AG09319 (cell line): Measurements from ENCODE around the gene MKNK1.

Experiments
- DNase-seq: peaks from one replicate; pipeline ENCODE4 v3.0.0-alpha.2; 2010; ENCODE audit warnings: low read depth; ENCODE audit errors: extremely low read depth
- CTCF ChIP-seq: IDR thresholded peaks from 2 replicates; pipeline ENCODE4 v1.5.1; 2011; ENCODE audit warnings: low read depth, mild to moderate bottlenecking, inconsistent platforms, low read length, moderate library complexity

Gene MKNK1

GRCh38 chr1:46556822-46557221 lies 47.2 kb downstream of the MKNK1 start:
- no peak for DNase-seq
- no peak; the same call in 1 of the 2 replicates for TF ChIP-seq CTCF

DNA sequence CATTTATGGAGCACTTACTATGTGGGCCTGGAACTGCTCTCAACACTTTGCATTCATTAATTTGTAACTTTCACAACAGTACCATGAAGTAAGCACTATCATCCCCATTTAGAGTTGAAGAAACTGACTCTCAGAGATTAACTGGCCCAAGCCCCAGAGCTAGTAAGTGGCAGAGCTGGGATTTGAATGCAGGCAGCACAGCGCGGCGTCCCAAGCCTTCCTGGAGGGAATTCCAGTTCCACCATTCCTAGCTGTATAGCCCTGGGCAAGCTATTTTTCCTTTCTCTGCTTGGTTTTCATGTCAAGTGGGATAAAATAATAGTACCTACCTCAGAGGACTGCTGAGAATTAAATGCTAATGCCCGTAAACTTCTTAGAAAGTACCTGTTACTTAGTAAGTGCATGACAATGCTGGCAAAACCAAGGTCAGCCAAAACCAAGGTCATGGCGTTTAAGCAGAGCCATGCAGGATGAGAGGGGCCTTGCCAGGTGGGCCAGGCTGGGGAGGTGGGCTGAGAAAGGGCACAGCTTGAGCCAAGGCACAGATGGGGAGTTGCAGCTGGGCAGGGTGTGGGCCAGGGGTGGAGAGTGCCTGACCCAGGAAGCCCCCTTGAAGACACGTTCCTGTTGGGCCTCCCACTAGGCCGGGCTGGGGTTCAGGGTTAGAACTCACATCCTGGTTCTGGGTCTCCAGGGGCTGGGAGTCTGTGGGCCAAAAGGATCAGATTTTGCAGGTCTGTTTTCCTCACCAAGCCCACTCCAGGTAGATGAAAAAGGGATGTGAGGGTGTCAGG lies 48.0 kb downstream of the MKNK1 start:
- DNase-seq = no peak
- no peak for TF ChIP-seq CTCF

GRCh38 chr1:46554597-46555381 lies 49.3 kb downstream of the MKNK1 start:
- TF ChIP-seq CTCF = no peak
- no peak for DNase-seq

- no peak for DNase-seq
- no peak for TF ChIP-seq CTCF
Observed at GRCh38 chr1:46554236-46554596, 49.9 kb downstream of the MKNK1 start.

DNA sequence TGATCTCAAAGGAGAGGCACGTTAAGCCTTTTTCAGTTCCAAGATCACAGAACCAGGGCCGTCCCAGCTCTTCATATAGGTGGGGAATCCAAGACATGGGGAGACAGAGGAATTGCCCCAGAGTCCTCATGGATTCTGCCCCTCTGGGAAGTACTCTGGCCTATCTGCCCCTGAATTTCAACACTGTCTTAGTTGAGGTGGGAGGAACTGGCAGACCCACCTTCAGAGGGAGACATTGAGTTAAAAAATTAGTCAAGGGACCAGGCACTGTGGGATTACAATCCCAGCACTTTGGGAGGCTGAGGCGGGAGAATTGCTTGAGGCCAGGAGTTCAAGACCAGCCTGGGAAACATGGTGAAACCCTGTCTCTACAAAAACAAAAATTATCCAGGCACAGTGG lies 50.6 kb downstream of the MKNK1 start:
- no peak for TF ChIP-seq CTCF

DNA sequence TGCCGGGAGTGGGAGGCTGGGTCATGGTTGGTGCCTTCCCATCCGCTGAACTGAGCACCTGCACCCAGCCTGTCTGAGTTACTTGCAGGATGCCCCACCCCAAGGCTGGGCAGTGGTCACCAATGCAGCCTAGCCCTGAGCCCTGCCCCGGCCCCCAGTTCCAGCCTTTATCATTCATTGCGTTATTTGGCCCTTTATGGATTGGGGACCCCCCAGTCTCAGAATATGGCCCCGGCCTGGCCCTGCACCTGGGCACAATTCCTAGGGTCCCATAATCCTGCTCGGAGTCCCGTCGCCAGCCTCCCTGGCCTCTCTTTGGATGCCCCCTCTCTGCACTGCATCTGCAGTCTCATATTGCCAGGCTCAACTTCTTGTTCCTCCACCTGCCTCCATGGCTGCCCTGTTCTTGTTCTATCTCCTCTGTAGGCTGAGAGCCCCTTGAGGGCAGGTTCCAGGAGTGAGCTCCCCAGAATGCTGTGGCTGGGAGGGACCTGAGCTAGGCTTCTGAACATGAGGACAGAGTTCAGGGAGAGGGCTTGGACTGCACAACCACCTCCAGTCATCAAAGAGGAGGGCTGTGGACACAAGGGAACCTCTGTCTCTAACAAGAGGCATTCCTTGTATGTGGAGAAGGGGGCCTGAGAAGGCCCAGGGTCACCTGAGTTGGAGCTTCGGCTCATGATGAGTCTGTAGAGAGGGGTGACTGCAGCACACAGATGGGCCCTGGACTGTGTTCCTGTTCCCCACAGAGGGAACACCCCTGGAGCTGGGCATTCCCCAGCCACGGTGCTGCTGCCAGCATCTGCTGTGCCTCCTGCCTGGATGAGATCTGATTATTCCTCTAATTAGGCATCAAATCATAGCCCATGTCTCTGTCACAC lies 51.5 kb downstream of the MKNK1 start:
- TF ChIP-seq CTCF = no peak
- no peak for DNase-seq

More for the DNA sequence above, 50.6 kb downstream of the MKNK1 start:
- no peak for DNase-seq
